HG03159 (cell line): ENCODE data around the gene NPDC1.
"Not testable (repeated sequence)": the region's sequence is repeated elsewhere in the genome, so short reads cannot be mapped to it uniquely, and the experiment has no call there.

Experiments
- ATAC-seq: cut with Tn5 transposase; IDR thresholded peaks from one replicate; pipeline ENCODE4 v1.9.1; 2021; ENCODE audit warnings: mild to moderate bottlenecking, moderate library complexity; ENCODE audit not compliant: unreplicated experiment

Gene NPDC1

DNA sequence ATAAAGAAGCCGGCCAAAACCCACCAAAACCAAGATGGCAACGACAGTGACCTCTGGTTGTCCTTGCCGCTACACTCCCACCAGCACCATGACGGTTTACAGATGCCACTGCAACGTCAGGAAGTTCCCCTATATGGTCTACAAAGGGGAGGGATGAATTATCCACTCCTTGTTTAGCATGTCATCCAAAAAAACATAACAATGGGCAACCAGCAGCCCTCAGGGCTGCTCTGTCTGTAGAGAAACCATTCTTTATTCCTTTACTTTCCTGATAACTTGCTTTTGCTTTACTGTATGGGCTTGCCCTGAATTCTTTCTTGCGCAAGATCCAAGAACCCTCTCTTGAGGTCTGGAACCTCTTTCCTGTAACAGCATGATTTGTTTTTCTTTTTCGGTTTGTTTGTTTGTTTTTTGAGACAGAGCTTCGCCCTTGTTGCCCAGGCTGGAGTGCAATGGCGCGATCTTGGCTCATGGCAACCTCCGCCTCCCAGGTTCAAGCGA is 29.3 kb upstream of the NPDC1 start:
- no peak for ATAC-seq

- ATAC-seq = no peak
These were observed 28.8 kb upstream of the NPDC1 start for GRCh38 chr9:137074657-137075274.

- ATAC-seq = no peak
These were observed 28.0 kb upstream of the NPDC1 start for GRCh38 chr9:137073992-137074399.

DNA sequence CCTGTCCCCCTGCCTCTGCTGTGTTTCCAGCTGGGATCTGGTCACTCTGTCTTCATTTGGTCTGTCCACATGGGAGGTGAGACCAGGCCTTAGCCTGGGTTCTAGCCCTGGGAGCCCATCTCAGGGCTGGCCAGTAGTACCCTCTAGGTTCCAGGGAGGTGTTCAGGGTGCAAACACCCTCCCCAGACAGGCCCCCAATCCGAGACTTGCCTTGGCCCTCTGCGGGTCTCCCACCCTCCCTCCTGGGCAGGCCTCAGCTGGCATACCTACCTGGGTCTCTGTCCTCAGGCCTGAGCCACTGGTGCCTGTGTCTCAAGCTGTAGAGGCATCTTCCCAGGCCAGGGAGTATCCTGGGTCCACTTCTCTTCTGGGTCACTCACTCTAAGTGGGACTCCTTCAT is 25.3 kb upstream of the NPDC1 start:
- ATAC-seq = no peak

GRCh38 chr9:137070906-137071275 is 24.9 kb upstream of the NPDC1 start:
- ATAC-seq = no peak

GRCh38 chr9:137070201-137070905 is 24.4 kb upstream of the NPDC1 start, which contains the start of gene SAPCD2:
SAPCD2 (minus strand) TSS chr9:137070557; CDS start chr9:137070460, 97 bp downstream.
- peak; percentile 80 for ATAC-seq

GRCh38 chr9:137069508-137070091 is 23.6 kb upstream of the NPDC1 start:
- peak; percentile 22 for ATAC-seq

DNA sequence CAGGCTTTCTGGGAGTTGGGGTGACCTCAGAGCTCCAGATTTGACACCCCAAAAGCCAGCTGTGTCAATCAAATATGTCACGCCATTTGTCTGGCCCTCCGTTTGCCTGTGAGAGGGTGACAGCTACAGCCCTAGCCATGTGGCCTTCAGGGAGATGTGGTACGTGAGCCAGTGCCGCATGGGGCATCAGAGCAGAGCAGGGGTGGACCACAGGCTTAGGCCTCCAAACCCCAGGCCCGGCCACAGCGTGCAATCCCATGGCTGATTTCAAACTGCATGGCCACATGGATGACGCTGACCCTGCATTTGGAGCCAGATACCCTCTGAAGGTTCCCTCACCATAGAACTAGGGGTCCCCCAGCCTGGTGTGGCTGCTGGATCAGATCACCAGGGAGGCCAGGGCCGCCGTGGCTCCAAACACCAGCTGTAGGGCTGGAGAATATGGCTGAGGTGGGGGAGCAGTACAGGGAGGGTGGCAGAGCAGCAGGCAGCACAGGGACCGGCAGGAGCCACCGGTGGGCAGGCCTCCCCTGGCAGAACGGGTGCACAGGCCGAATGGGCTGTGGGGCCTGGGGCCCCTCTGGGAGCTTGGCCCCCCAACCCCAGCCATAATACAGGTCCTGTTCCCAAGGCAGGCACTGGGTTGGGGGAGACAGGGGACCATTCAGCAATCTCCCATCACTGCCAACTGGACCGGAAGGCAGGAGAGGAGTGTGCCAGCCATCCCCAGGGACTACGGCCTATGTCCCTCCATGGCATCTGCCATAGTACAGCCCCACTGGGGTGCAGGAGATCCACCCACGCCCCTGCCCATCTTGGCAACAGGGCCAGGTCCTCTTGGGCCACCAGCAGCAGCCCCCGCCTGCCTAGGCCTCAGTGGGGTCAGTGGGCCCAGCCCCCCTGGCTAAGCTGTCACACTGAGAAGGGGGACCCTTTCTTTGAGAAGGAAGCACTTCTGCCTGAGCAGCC is 22.8 kb upstream of the NPDC1 start:
- no peak for ATAC-seq

DNA sequence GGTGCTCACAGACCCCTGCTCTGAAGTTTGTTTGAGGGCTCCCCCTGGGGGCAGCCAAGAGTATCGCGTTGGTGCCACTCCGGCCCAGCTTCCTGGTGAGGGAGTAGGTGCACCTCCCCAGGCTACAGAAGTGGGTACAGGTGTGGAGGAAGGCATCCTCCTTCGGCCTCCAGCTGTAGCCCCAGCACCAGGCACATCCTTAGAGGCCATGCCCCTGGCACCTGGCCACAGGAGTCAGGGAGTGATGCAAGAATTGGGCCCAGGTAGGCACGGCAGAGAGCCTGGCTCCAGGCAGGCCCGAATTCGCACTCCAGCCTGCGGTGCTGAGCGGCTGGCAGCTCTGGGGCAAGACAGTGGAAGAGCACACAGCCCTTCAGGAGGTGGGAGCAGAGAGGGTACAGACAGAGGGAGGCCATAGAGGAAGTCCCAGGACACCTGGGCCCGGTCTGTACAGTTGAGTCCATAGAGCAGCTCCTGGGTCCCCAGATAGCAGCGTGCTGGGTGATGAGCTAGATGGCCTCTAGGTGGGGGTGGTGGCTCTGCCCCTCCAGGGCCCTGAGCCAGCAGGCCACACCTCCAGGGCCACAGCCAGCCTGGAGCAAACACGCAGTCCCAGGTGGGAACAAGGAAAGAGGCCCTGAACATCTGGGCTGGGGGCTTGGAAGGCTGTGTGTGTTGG is 22.0 kb upstream of the NPDC1 start:
- no peak for ATAC-seq

- ATAC-seq = no peak
These were observed 20.3 kb upstream of the NPDC1 start for GRCh38 chr9:137066096-137066861.

- no peak for ATAC-seq
These were observed 19.5 kb upstream of the NPDC1 start for GRCh38 chr9:137065336-137065967.

GRCh38 chr9:137064880-137065164 is 18.8 kb upstream of the NPDC1 start:
- ATAC-seq = no peak

GRCh38 chr9:137064027-137064879 is 18.3 kb upstream of the NPDC1 start:
- no peak for ATAC-seq

DNA sequence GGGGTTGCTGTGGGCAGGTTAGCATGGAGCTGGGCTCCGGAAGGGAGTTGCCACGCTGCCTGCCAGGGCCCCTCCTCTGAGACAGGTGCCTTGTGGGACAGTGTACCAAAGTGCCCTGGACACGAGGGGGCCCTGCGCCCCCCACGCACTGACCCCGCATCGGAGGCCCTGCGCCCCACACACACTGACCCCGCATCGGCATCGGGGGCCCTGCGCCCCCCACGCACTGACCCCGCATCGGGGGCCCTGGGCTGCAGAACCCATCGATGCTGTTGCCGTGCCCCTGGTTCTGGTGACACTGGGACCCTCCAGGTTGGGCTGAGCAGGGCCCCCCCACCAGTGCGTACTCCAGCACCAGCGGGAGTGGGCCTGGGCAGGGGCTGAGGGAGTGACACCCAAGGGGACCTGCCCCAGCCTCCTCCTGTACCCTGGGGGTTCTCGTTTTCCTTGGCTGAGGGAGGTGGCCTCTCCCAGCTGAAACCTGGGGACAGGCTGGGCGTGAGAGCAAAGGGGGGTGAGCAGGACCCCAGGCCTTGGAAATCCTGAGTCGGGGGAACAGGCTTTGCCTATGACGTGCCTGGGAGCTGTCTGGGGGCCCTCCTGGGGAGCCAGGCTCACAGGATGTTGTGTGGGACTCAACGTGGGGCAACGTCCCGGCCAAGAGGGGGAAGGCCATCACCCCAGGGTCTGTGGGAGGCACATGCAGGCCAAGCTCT is 17.5 kb upstream of the NPDC1 start:
- ATAC-seq = no peak

DNA sequence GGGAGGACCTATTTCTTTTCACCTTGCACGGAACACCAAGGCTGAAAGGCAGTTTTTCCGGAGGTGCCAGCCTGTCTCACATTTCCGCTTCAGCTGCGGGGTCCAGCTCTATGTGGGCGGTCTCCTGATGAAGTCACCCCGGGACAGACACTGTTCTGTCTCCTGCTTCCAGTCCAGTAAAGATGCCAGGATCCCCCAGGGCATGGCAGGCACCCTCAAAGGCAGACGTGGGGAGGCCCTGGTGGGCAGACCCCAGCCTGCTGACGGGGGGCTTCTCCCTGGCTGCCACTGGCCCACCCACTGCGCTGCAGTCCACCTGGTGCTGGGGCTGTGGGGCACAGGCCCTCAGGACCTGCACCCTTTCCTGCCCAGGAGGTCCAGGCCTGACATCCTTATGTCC is 16.8 kb upstream of the NPDC1 start:
- not testable (repeated sequence) for ATAC-seq

DNA sequence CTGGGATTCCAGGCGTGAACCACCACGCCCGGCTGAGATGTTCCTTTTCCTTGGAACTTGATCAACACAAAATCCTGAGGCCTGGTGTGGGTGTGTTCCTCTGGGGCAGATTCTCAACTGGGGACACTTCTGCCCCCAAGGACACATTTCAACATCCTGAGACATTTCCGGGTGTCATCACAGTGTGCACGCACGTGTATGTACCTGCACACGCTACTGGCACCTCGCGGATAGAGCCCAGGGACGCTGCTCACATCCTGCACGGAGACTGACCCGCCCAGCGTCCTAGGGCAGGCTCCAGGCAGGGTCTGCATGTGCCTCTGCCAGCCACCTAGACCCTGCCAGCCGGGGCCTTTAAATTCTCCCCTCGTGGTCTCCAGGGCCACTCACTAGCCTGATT is 16.4 kb upstream of the NPDC1 start:
- no peak for ATAC-seq

DNA sequence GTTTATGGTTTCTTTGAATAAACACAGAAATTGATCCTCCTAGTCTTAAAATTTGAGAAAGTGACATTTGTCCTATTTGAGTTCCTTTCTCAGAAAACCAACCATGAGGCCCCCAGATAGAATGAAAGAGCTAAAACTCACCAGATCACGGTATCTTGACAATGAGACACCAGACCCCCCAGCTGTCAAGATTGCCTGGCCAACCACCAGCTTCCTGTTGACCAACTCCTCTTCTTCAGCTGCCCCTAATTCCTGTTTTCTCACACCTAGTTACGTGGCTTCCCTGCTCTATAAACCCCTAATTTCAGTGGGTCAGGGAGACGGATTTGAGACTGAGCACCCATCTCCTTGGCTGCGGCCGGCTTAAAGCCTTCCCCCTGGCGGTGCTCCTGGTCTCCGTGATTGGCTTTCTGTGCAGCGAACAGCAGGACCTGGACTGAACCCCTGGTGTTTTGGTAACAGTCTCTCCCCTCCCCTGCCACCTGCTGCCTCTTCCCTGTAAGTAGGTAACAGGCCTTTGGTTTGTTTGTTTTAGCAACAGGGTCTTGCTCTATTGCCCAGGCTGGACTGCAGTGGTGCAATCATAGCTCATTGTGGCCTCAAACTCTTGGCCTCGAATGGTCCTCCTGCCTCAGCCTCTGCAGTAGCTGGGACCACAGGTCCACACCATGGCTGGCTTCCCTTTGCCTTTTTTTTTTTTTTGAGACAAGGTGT is 12.7 kb upstream of the NPDC1 start:
- ATAC-seq = no peak
